H1 (cell line): Measurements from ENCODE around the gene PCBP1. TPM values are rescaled to one million over a fixed set of nuclear protein-coding genes. Genes with fewer than 3 reads are reported as not detected.

Source experiments
- CHD7 ChIP-seq: fragments of 300-600 bp; sonication (generic); IDR thresholded peaks from 2 replicates; pipeline ENCODE4 v1.7.1; 2012; ENCODE audit warnings: low read length, moderate library complexity, mild to moderate bottlenecking, inconsistent platforms; ENCODE audit not compliant: insufficient replicate concordance
- HDAC2 ChIP-seq, 2 experiments: fragments of 300-600 bp in 1 of 2; sonication (generic) in 1 of 2; IDR thresholded peaks; 2 replicates each; pipeline ENCODE4 v1.6.1; 2011 to 2012; ENCODE audit warnings: low read depth in 2 of 2, low read length in 2 of 2, mild to moderate bottlenecking in 2 of 2, moderate library complexity in 2 of 2, borderline replicate concordance in 1 of 2, inconsistent platforms in 1 of 2
- JUN ChIP-seq: IDR thresholded peaks from 2 replicates; pipeline ENCODE4 v1.6.1; 2011; ENCODE audit warnings: low read depth, mild to moderate bottlenecking, improper control_type of control experiment, low read length
- JUND ChIP-seq: IDR thresholded peaks from 2 replicates; pipeline ENCODE4 v1.6.1; 2011; ENCODE audit warnings: mild to moderate bottlenecking, improper control_type of control experiment, low read length
- SUZ12 ChIP-seq: fragments of 200-600 bp; sonication (generic); IDR thresholded peaks from 2 replicates; pipeline ENCODE4 v1.6.1; 2012; ENCODE audit warnings: mild to moderate bottlenecking, inconsistent platforms, low read length, moderate library complexity, mixed read lengths
- TAF7 ChIP-seq: optimal IDR thresholded peaks from 2 replicates; pipeline ENCODE3; 2011; ENCODE audit warnings: low read depth, mild to moderate bottlenecking, inconsistent platforms, low read length, moderate library complexity, borderline replicate concordance
- TBP ChIP-seq: IDR thresholded peaks from 2 replicates; pipeline ENCODE4 v1.6.1; 2011; ENCODE audit warnings: low read depth, low read length, improper control_type of control experiment
- polyA plus RNA-seq, 7 experiments: library from polyadenylated mRNA; depleted of rRNA in 3 of 7; stranded (reverse) in 5 of 7; unstranded in 2 of 7; fragments of >200 nt in 5 of 7; fragments of 200-250 nt in 2 of 7; gene quantifications; 1 replicate in 5 of 7; 2 replicates in 1 of 7; 4 replicates in 1 of 7; pipeline versions ENCODE4 v1.2.1 to v1.2.3, GENCODE V29; 2011 to 2013; ENCODE audit warnings: missing spikeins in 2 of 7, mixed read lengths in 2 of 7
- total RNA-seq: library from RNA; stranded (reverse); fragmentation: NEBNext Ultra II Directional; extraction: Animal tissue kit (Norgen Biotek cat#: 25700); gene quantifications from 2 replicates; pipeline ENCODE4 v1.2.1, GENCODE V29; 2021
- TF ChIP-seq, protein P1 (sequence below): IDR thresholded peaks from 2 replicates; pipeline ENCODE4 v1.6.1; 2012; ENCODE audit warnings: inconsistent platforms

Gene PCBP1
- total and polyA plus RNA-seq, 2 of the 8 experiments (the other 6 are each of a cell fraction or from before 2014, with no cell fraction given): 279 to 493 TPM

DNA sequence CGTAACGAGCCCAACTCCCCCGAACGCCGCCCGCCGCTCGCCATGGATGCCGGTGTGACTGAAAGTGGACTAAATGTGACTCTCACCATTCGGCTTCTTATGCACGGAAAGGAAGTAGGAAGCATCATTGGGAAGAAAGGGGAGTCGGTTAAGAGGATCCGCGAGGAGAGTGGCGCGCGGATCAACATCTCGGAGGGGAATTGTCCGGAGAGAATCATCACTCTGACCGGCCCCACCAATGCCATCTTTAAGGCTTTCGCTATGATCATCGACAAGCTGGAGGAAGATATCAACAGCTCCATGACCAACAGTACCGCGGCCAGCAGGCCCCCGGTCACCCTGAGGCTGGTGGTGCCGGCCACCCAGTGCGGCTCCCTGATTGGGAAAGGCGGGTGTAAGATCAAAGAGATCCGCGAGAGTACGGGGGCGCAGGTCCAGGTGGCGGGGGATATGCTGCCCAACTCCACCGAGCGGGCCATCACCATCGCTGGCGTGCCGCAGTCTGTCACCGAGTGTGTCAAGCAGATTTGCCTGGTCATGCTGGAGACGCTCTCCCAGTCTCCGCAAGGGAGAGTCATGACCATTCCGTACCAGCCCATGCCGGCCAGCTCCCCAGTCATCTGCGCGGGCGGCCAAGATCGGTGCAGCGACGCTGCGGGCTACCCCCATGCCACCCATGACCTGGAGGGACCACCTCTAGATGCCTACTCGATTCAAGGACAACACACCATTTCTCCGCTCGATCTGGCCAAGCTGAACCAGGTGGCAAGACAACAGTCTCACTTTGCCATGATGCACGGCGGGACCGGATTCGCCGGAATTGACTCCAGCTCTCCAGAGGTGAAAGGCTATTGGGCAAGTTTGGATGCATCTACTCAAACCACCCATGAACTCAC lies 673 bp downstream of the PCBP1 start (continued):
- TF ChIP-seq CHD7: peak; percentile 6
- peak; percentile 79 for TF ChIP-seq TAF7
- no peak for TF ChIP-seq SUZ12
- TF ChIP-seq, protein P1, sequence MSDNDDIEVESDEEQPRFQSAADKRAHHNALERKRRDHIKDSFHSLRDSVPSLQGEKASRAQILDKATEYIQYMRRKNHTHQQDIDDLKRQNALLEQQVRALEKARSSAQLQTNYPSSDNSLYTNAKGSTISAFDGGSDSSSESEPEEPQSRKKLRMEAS: 0 out of 2 replicates have a peak, but pooled peaks have one; percentile 3
- peak in 1 of 2 experiments; percentile 85; a peak in 2 of 4 replicates for TF ChIP-seq HDAC2 (IDR thresholded peaks at IDR 0.05; ENCODE audit: borderline replicate concordance in 1 of 2, low read depth in 2 of 2, low read length in 2 of 2)
- TF ChIP-seq JUND: no peak
- TF ChIP-seq TBP: peak; percentile 5; the same call in 1 of the 2 replicates
- TF ChIP-seq JUN: no peak
